T-helper 17 cell (primary cell): ENCODE measurements around the gene GARS1. TPM values are rescaled to one million over a fixed set of nuclear protein-coding genes. Genes with fewer than 3 reads are reported as not detected.

Experiments
- ATAC-seq: fragments of 150-1000 bp; cut with Tn5 transposase; 2 replicates; pipeline ENCODE4 v1.10.0; 2021; ENCODE audit warnings: mild to moderate bottlenecking, moderate library complexity
- DNase-seq, 3 donors: peaks; one replicate each; pipeline versions ENCODE4 v3.0.0 to v3.0.0-alpha.2; 2020 to 2021
- H3K9me3 ChIP-seq: one replicate; pipeline ENCODE4 v1.7.0; 2013; ENCODE audit warnings: low read length, mild to moderate bottlenecking; ENCODE audit not compliant: control insufficient read depth, poor library complexity, severe bottlenecking
- H3K27ac Mint-ChIP-seq: one replicate; pipeline ENCODE4 v1.8.0; 2022; ENCODE audit warnings: mild to moderate bottlenecking, moderate library complexity, mixed read lengths
- H3K27me3 Mint-ChIP-seq: one replicate; pipeline ENCODE4 v1.8.0; 2022; ENCODE audit warnings: mixed read lengths
- H3K36me3 Mint-ChIP-seq: one replicate; pipeline ENCODE4 v1.8.0; 2022; ENCODE audit warnings: low read depth, mixed read lengths
- H3K4me1 Mint-ChIP-seq: one replicate; pipeline ENCODE4 v1.8.0; 2022; ENCODE audit warnings: mild to moderate bottlenecking, mixed read lengths
- H3K4me3 Mint-ChIP-seq: one replicate; pipeline ENCODE4 v1.8.0; 2022; ENCODE audit warnings: mild to moderate bottlenecking, moderate library complexity, mixed read lengths
- total RNA-seq, 4 donors: library from RNA in 2 of 4; stranded (reverse) in 2 of 4; gene quantifications; one replicate each; pipeline ENCODE4 v1.2.3 and lab custom pipeline; 2022 to 2026

GARS1 gene
- total RNA-seq, 2 donors from 2014 or later, result 84.6 to 114 TPM

- no peaks in the 10 kb centered on the region for H3K9me3 ChIP-seq
- no peak for DNase-seq
- peaks cover 8% of the 10 kb centered on the region for H3K36me3 Mint-ChIP-seq
- peaks cover 6% of the 10 kb centered on the region for H3K27me3 Mint-ChIP-seq
- H3K27ac Mint-ChIP-seq, result no peak overlapping the region
- no peak overlapping the region for H3K4me3 Mint-ChIP-seq
- peaks cover 2% of the 10 kb centered on the region for H3K4me1 Mint-ChIP-seq
- no peak for ATAC-seq
Observed at GRCh38 chr7:30658479-30659074, 63.9 kb downstream of the GARS1 start.

GRCh38 chr7:30659312-30659711 lies 64.6 kb downstream of the GARS1 start:
- no peak overlapping the region for H3K4me3 Mint-ChIP-seq
- H3K27ac Mint-ChIP-seq, result no peak overlapping the region
- no peaks in the 10 kb centered on the region for H3K4me1 Mint-ChIP-seq
- no peak for DNase-seq
- ATAC-seq, result no peak
- peaks cover 6% of the 10 kb centered on the region for H3K27me3 Mint-ChIP-seq
- H3K9me3 ChIP-seq, result no peaks in the 10 kb centered on the region
- peaks cover 2% of the 10 kb centered on the region for H3K36me3 Mint-ChIP-seq

GRCh38 chr7:30660331-30661255 lies 65.9 kb downstream of the GARS1 start:
- Mint-ChIP-seq H3K4me3 (no peak overlapping the region), H3K4me1 (no peaks in the 10 kb centered on the region), H3K36me3 (peaks cover 5% of the 10 kb centered on the region), H3K27ac (no peak overlapping the region), H3K27me3 (peaks cover 6% of the 10 kb centered on the region)
- ATAC-seq (no peak), DNase-seq (no peak)
- H3K9me3 ChIP-seq, result no peaks in the 10 kb centered on the region

- no peaks in the 10 kb centered on the region for H3K9me3 ChIP-seq
- ATAC-seq (no peak), DNase-seq (no peak)
- no peaks in the 10 kb centered on the region for H3K4me1 Mint-ChIP-seq
- peaks cover 6% of the 10 kb centered on the region for H3K27me3 Mint-ChIP-seq
- no peak overlapping the region for H3K4me3 Mint-ChIP-seq
- peaks cover 5% of the 10 kb centered on the region for H3K36me3 Mint-ChIP-seq
- no peak overlapping the region for H3K27ac Mint-ChIP-seq
Observed at GRCh38 chr7:30661926-30662325, 67.2 kb downstream of the GARS1 start.

GRCh38 chr7:30662431-30662939 lies 67.8 kb downstream of the GARS1 start:
- DNase-seq (no peak), ATAC-seq (no peak)
- H3K4me1 Mint-ChIP-seq, result no peaks in the 10 kb centered on the region
- peaks cover 4% of the 10 kb centered on the region for H3K36me3 Mint-ChIP-seq
- H3K27me3 Mint-ChIP-seq, result peaks cover 6% of the 10 kb centered on the region
- no peak overlapping the region for H3K27ac Mint-ChIP-seq
- H3K4me3 Mint-ChIP-seq, result no peak overlapping the region
- H3K9me3 ChIP-seq, result no peaks in the 10 kb centered on the region

GRCh38 chr7:30663414-30663813 lies 68.7 kb downstream of the GARS1 start:
- H3K4me3 Mint-ChIP-seq, result no peak overlapping the region

GRCh38 chr7:30664184-30664885 lies 69.7 kb downstream of the GARS1 start:
- Mint-ChIP-seq H3K4me1 (no peaks in the 10 kb centered on the region), H3K27ac (no peak overlapping the region), H3K36me3 (peaks cover 2% of the 10 kb centered on the region), H3K27me3 (peaks cover 6% of the 10 kb centered on the region), H3K4me3 (no peak overlapping the region)
- no peak for DNase-seq
- ATAC-seq, result no peak
- no peaks in the 10 kb centered on the region for H3K9me3 ChIP-seq

More at GRCh38 chr7:30663414-30663813, 68.7 kb downstream of the GARS1 start:
- no peak for ATAC-seq
- no peaks in the 10 kb centered on the region for H3K9me3 ChIP-seq
- peaks cover 2% of the 10 kb centered on the region for H3K36me3 Mint-ChIP-seq
- no peak overlapping the region for H3K27ac Mint-ChIP-seq
- peaks cover 6% of the 10 kb centered on the region for H3K27me3 Mint-ChIP-seq
- no peak for DNase-seq
- no peaks in the 10 kb centered on the region for H3K4me1 Mint-ChIP-seq

GRCh38 chr7:30665043-30665442 lies 70.4 kb downstream of the GARS1 start:
- Mint-ChIP-seq H3K4me3 (no peak overlapping the region), H3K36me3 (peaks cover 2% of the 10 kb centered on the region), H3K27me3 (peaks cover 6% of the 10 kb centered on the region), H3K4me1 (no peaks in the 10 kb centered on the region), H3K27ac (no peak overlapping the region)
- DNase-seq (no peak), ATAC-seq (no peak)
- H3K9me3 ChIP-seq, result no peaks in the 10 kb centered on the region

GRCh38 chr7:30665449-30665848 lies 70.8 kb downstream of the GARS1 start:
- DNase-seq (no peak), ATAC-seq (no peak)
- Mint-ChIP-seq H3K4me1 (no peaks in the 10 kb centered on the region), H3K36me3 (peaks cover 2% of the 10 kb centered on the region), H3K4me3 (no peak overlapping the region), H3K27me3 (peaks cover 10% of the 10 kb centered on the region), H3K27ac (no peak overlapping the region)
- H3K9me3 ChIP-seq, result no peaks in the 10 kb centered on the region

GRCh38 chr7:30667172-30667571 lies 72.5 kb downstream of the GARS1 start:
- no peak for ATAC-seq
- no peak overlapping the region for H3K4me3 Mint-ChIP-seq
- H3K36me3 Mint-ChIP-seq, result peaks cover 2% of the 10 kb centered on the region
- H3K9me3 ChIP-seq, result no peaks in the 10 kb centered on the region
- H3K27me3 Mint-ChIP-seq, result peaks cover 7% of the 10 kb centered on the region
- no peak overlapping the region for H3K27ac Mint-ChIP-seq
- no peak for DNase-seq
- H3K4me1 Mint-ChIP-seq, result no peaks in the 10 kb centered on the region

GRCh38 chr7:30668102-30668501 lies 73.4 kb downstream of the GARS1 start:
- peaks cover 2% of the 10 kb centered on the region for H3K36me3 Mint-ChIP-seq
- ATAC-seq (no peak), DNase-seq (no peak)
- H3K9me3 ChIP-seq, result no peaks in the 10 kb centered on the region
- H3K4me3 Mint-ChIP-seq, result no peak overlapping the region
- H3K27me3 Mint-ChIP-seq, result peaks cover 6% of the 10 kb centered on the region
- H3K4me1 Mint-ChIP-seq, result no peaks in the 10 kb centered on the region
- H3K27ac Mint-ChIP-seq, result no peak overlapping the region

- no peak overlapping the region for H3K4me3 Mint-ChIP-seq
- ATAC-seq (no peak), DNase-seq (no peak)
- peaks cover 2% of the 10 kb centered on the region for H3K4me1 Mint-ChIP-seq
- H3K36me3 Mint-ChIP-seq, result peaks cover 6% of the 10 kb centered on the region
- H3K9me3 ChIP-seq, result no peaks in the 10 kb centered on the region
- peaks cover 25% of the 10 kb centered on the region for H3K27me3 Mint-ChIP-seq
- H3K27ac Mint-ChIP-seq, result no peak overlapping the region
Observed at GRCh38 chr7:30671793-30672465, 77.3 kb downstream of the GARS1 start.

- peaks cover 16% of the 10 kb centered on the region for H3K36me3 Mint-ChIP-seq
- H3K9me3 ChIP-seq, result no peaks in the 10 kb centered on the region
- H3K4me3 Mint-ChIP-seq, result no peak overlapping the region
- no peak for DNase-seq
- H3K27ac Mint-ChIP-seq, result no peak overlapping the region
- no peak for ATAC-seq
- peaks cover 46% of the 10 kb centered on the region for H3K27me3 Mint-ChIP-seq
- H3K4me1 Mint-ChIP-seq, result peaks cover 12% of the 10 kb centered on the region
Observed at GRCh38 chr7:30674420-30674819, 79.7 kb downstream of the GARS1 start.
